Smooth muscle cell (in vitro differentiated cells): ENCODE results near the gene RAET1G. TPM values are rescaled to one million over a fixed set of nuclear protein-coding genes. Genes with fewer than 3 reads are reported as not detected.
"Not testable (repeated sequence)": the region's sequence is repeated elsewhere in the genome, so short reads cannot be mapped to it uniquely, and the experiment has no call there.

Source experiments
- DNase-seq: peaks from one replicate; lab custom pipeline; 2025; ENCODE audit not compliant: unreplicated experiment; lab: John Stamatoyannopoulos, UW
- H2AFZ ChIP-seq: fragments of 200-600 bp; sonication (generic); 2 replicates; pipeline ENCODE4 v1.6.0; 2016; ENCODE audit warnings: antibody characterized with exemption, low read depth, mild to moderate bottlenecking
- H3F3A ChIP-seq: fragments of 200-600 bp; sonication (generic); 2 replicates; pipeline ENCODE4 v1.6.0; 2017; ENCODE audit warnings: antibody characterized with exemption, low read depth
- H3K27ac ChIP-seq: fragments of 200-600 bp; sonication (generic); 2 replicates; pipeline ENCODE4 v1.5.1; 2016; ENCODE audit warnings: low read depth, mild to moderate bottlenecking
- H3K27me3 ChIP-seq: fragments of 200-600 bp; sonication (generic); 2 replicates; pipeline ENCODE4 v1.6.1; 2016; ENCODE audit warnings: low read depth, mild to moderate bottlenecking
- H3K36me3 ChIP-seq: fragments of 200-600 bp; sonication (generic); 2 replicates; pipeline ENCODE4 v1.5.1; 2016; ENCODE audit warnings: low read depth
- H3K4me1 ChIP-seq: fragments of 200-600 bp; sonication (generic); 2 replicates; pipeline ENCODE4 v1.5.1; 2016; ENCODE audit warnings: low read depth
- H3K4me2 ChIP-seq: fragments of 200-600 bp; sonication (generic); 2 replicates; pipeline ENCODE4 v1.6.0; 2016; ENCODE audit warnings: mild to moderate bottlenecking
- H3K4me3 ChIP-seq: fragments of 200-600 bp; sonication (generic); 2 replicates; pipeline ENCODE4 v1.5.1; 2016; ENCODE audit warnings: mild to moderate bottlenecking
- H3K79me2 ChIP-seq: fragments of 200-600 bp; sonication (generic); 2 replicates; pipeline ENCODE4 v1.6.0; 2016; ENCODE audit warnings: low read depth, mild to moderate bottlenecking
- H3K9ac ChIP-seq: fragments of 200-600 bp; sonication (generic); 2 replicates; pipeline ENCODE4 v1.6.0; 2016; ENCODE audit warnings: low read depth
- H3K9me3 ChIP-seq: fragments of 200-600 bp; sonication (generic); replicated peaks from 2 replicates; pipeline ENCODE4 v1.5.1; 2016; ENCODE audit warnings: low read depth
- H4K20me1 ChIP-seq: fragments of 200-600 bp; sonication (generic); 2 replicates; pipeline ENCODE4 v1.6.0; 2016; ENCODE audit warnings: low read depth
- WGBS: methylation state at CpG from one replicate; pipeline ENCODE4 v1.1.7; 2016; ENCODE audit warnings: low lambda C conversion rate; 5-methylcytosine and 5-hydroxymethylcytosine counted together
- polyA plus RNA-seq: library from polyadenylated mRNA; unstranded; fragments of >200 nt; fragmentation: Nextera tagmentation; extraction: Ambion mirVana; gene quantifications from 2 replicates; pipeline ENCODE4 v1.2.1, GENCODE V29; 2016
- total RNA-seq: library from RNA; depleted of rRNA; stranded (reverse); fragments of >200 nt; gene quantifications from 2 replicates; pipeline ENCODE4 v1.2.3, GENCODE V29; 2014
- TF ChIP-seq, protein P1 (sequence below): fragments of 200-600 bp; sonication (generic); IDR thresholded peaks from 2 replicates; pipeline ENCODE4 v1.5.1; 2017; ENCODE audit warnings: borderline replicate concordance, mild to moderate bottlenecking, antibody characterized with exemption; ENCODE audit not compliant: insufficient read depth, poor library complexity, severe bottlenecking

The RAET1G gene
- total and polyA plus RNA-seq, 2 experiments from 2014 or later, result 1.7 to 2.4 TPM

DNA sequence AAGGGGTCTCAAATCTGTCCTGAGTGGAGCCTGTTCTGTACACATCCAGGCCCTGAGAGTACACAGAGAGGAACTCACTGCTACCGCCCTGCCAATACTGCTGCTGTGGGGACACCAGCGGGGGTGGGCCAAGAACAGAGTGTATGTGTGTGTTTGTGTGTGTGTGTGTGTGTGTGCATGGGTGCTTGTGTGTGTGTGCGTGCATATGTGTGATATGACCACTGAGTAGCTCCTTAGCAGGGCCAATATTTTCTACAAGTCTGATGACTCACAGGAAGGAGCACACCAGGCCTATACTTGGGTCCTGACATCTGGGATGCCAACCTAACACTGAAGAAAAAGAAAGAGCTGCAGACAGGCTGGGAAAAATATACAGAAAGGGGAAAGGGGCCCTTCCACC lies 26.4 kb downstream of the RAET1G start:
- Histone ChIP-seq H3K9me3 (no peaks in the 10 kb centered on the region), H3F3A (no peaks in the 10 kb centered on the region), H2AFZ (no peak overlapping the region), H3K36me3 (no peaks in the 10 kb centered on the region), H4K20me1 (no peaks in the 10 kb centered on the region), H3K79me2 (no peaks in the 10 kb centered on the region), H3K27me3 (peaks cover 6% of the 10 kb centered on the region), H3K9ac (no peak overlapping the region), H3K4me1 (no peaks in the 10 kb centered on the region), H3K4me2 (peak overlapping the region; percentile 54), H3K4me3 (no peak overlapping the region), H3K27ac (peak overlapping the region; percentile 31)
- WGBS, result 74% methylated on average over 3 of the region's 3 CpGs
- DNase-seq, result no peak
- TF ChIP-seq, protein P1, sequence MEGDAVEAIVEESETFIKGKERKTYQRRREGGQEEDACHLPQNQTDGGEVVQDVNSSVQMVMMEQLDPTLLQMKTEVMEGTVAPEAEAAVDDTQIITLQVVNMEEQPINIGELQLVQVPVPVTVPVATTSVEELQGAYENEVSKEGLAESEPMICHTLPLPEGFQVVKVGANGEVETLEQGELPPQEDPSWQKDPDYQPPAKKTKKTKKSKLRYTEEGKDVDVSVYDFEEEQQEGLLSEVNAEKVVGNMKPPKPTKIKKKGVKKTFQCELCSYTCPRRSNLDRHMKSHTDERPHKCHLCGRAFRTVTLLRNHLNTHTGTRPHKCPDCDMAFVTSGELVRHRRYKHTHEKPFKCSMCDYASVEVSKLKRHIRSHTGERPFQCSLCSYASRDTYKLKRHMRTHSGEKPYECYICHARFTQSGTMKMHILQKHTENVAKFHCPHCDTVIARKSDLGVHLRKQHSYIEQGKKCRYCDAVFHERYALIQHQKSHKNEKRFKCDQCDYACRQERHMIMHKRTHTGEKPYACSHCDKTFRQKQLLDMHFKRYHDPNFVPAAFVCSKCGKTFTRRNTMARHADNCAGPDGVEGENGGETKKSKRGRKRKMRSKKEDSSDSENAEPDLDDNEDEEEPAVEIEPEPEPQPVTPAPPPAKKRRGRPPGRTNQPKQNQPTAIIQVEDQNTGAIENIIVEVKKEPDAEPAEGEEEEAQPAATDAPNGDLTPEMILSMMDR, result no peak

DNA sequence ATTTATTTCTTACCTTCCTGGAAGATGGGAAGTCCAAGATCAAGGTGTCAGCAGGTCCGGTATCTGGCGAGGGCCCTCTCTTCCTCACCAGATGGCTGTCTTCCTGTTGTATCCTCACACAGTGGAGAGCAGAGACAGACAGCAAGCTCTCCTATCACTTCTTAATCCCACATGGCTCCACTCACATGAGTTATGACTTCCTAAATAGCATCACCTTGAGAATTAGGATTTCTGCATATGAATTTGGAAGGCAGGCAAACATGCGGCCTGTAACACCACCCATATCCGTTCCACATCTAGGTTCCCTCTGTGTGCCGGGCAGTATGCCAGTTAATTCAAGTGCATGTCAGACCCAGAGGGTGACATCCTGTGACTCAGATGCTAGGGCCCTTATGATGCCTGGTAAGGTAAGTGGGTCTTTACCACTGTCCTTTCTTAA lies 27.1 kb downstream of the RAET1G start:
- no peaks in the 10 kb centered on the region for H3F3A ChIP-seq
- 69% methylated on average over 5 of the region's 5 CpGs for WGBS
- TF ChIP-seq, protein P1, result no peak
- peak overlapping the region; percentile 2 for H3K4me2 ChIP-seq
- no peaks in the 10 kb centered on the region for H3K36me3 ChIP-seq
- H3K27ac ChIP-seq, result peak overlapping the region; percentile 31
- DNase-seq, result no peak
- no peaks in the 10 kb centered on the region for H3K4me1 ChIP-seq
- no peak overlapping the region for H3K4me3 ChIP-seq
- H3K9ac ChIP-seq, result no peak overlapping the region
- H3K79me2 ChIP-seq, result no peaks in the 10 kb centered on the region
- peak overlapping the region; percentile 9 for H2AFZ ChIP-seq
- H3K27me3 ChIP-seq, result peaks cover 6% of the 10 kb centered on the region
- H3K9me3 ChIP-seq, result no peaks in the 10 kb centered on the region
- no peaks in the 10 kb centered on the region for H4K20me1 ChIP-seq

GRCh38 chr6:149895048-149895590 lies 27.8 kb downstream of the RAET1G start:
- H3K27me3 ChIP-seq, result peaks cover 4% of the 10 kb centered on the region
- no peaks in the 10 kb centered on the region for H3K79me2 ChIP-seq
- DNase-seq, result no peak
- H3F3A ChIP-seq, result no peaks in the 10 kb centered on the region
- no peaks in the 10 kb centered on the region for H3K4me1 ChIP-seq
- H3K27ac ChIP-seq, result no peak overlapping the region
- peak overlapping the region; percentile 2 for H3K4me2 ChIP-seq
- no peaks in the 10 kb centered on the region for H4K20me1 ChIP-seq
- WGBS, result 44% methylated on average over 7 of the region's 7 CpGs
- no peak overlapping the region for H3K9ac ChIP-seq
- H3K4me3 ChIP-seq, result no peak overlapping the region
- no peaks in the 10 kb centered on the region for H3K9me3 ChIP-seq
- H3K36me3 ChIP-seq, result no peaks in the 10 kb centered on the region
- H2AFZ ChIP-seq, result peak overlapping the region; percentile 9
- TF ChIP-seq, protein P1, result no peak

DNA sequence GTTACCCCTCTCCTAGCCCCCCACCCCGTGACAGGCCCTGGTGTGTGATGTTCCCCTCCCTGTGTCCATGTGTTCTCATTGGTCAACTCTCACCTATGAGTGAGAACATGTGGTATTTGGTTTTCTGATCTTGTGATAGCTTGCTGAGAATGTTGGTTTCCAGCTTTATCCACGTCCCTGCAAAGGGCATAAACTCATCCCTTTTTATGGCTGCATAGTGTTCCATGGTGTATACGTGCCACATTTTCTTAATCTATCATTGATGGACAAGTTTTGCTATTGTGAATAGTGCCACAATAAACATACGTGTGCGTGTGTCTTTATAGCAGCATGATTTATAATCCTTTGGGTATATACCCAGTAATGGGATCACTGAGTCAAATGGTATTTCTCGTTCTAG lies 31.1 kb downstream of the RAET1G start:
- not testable (repeated sequence) for H3K27ac ChIP-seq, H3K27me3 ChIP-seq
- WGBS, result 79% methylated on average over 6 of the region's 6 CpGs

More for the DNA sequence above, 31.1 kb downstream of the RAET1G start:
- not testable (repeated sequence) for H2AFZ ChIP-seq, H3K4me2 ChIP-seq, H3F3A ChIP-seq, H3K9ac ChIP-seq, H4K20me1 ChIP-seq, DNase-seq, H3K36me3 ChIP-seq, H3K79me2 ChIP-seq, H3K9me3 ChIP-seq, H3K4me3 ChIP-seq, H3K4me1 ChIP-seq
